Heart left ventricle (tissue), 13 donors: ENCODE measurements around the gene ST3GAL4.

Source experiments
- CTCF ChIP-seq, 12 donors: fragments of 200-600 bp; sonication (generic) in 4 of 12; IDR thresholded peaks; one replicate each; pipeline versions ENCODE4 v1.5.0 to v1.8.0; 2018 to 2022; ENCODE audit warnings: antibody characterized with exemption in 12 of 12, mild to moderate bottlenecking in 5 of 12
- POLR2A ChIP-seq, 2 donors: fragments of 450-650 bp; IDR thresholded peaks; one replicate each; pipeline ENCODE4 v1.6.1; 2017; ENCODE audit warnings: antibody characterized with exemption in 2 of 2, mild to moderate bottlenecking in 2 of 2, moderate library complexity in 2 of 2
- donor health status: ischemic (EF 13 %, LVEDD 7.1; RV severe dilation, severe dysfunction).
- donor health status: DM: no; HTN: yes; CAD: no.
- donor health status: DM: no; HTN: no; CAD: no.
- donor health status: ischemic (EF 25% LVEDD 6.9; RV normal size, moderate dysfunction).
- donor health status: ischemic (EF 25% LVEDD 5.7; RV mildly dilated, moderate dysfunction).
- donor health status: ischemic (EF 35%, LVEDD 5.7; RV mildly dilated, moderate dysfunction).
- donor health status: nonischemic (EF 11% LVEDD 7.7; RV severe dilation, severe dysfunction).
- donor health status: DM: yes; HTN: yes; CAD: no.
- donor health status: PGD.
- donor health status: ischemic (EF 29% LVEDD 5.4; RV normal size, mild dysfunction).
- donor health status: nonischemic (EF 23%, LVEDD 6.1; RV moderate dilation, normal function).

DNA sequence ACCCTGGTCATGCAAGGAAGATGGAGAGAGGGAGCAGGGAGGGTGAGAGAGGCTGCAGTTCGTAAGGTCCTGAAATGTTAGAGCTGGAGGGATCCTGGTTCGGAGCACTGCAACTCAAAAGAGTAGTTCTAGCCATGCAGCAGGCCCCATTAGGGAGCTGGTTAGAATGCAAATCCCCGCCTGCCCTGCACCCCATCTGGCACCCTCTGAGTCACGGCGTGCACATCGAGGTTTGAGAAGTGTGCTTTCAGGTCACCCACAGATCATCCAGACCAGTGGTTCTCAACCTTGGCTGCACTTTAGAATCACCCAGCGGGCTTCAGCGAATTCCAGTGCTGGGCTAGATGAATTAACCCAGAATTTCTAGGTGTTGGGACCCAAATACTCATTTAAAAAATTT, 48.2 kb downstream of the ST3GAL4 start:
- TF ChIP-seq CTCF (IDR thresholded peaks at IDR 0.05): no peak
- no peak for TF ChIP-seq POLR2A (IDR thresholded peaks at IDR 0.05)
